Astrocyte of the cerebellum (primary cell): ENCODE data around the gene OGG1.

ENCODE experiments used
- DNase-seq: peaks from one replicate; pipeline ENCODE4 v3.0.0-alpha.2; 2011; ENCODE audit warnings: low read depth
- H3K4me3 ChIP-seq: 2 replicates; pipeline ENCODE4 v1.5.1; 2011; ENCODE audit warnings: mild to moderate bottlenecking, low read depth, low read length, moderate library complexity
- CTCF ChIP-seq: IDR thresholded peaks from 2 replicates; pipeline ENCODE4 v1.5.1; 2012; ENCODE audit warnings: low read length, low read depth, moderate library complexity, mild to moderate bottlenecking; ENCODE audit errors: missing control alignments
- in situ Hi-C: cut with HindIII; loops from 2 replicates; pipeline ENCODE4 v1.10.0; 2017; ENCODE audit warnings: low sequenced_read_pairs

The OGG1 gene

GRCh38 chr3:9732740-9733115, 17.0 kb upstream of the OGG1 start:
- TF ChIP-seq CTCF = no peak
- in situ Hi-C loops = no loop called here
- H3K4me3 ChIP-seq = peak overlapping the region; percentile 96
- DNase-seq = no peak

- no peak overlapping the region for H3K4me3 ChIP-seq
- no peak for DNase-seq
- no peak for TF ChIP-seq CTCF
- in situ Hi-C loops = no loop called here
Observed at GRCh38 chr3:9736831-9737230, 12.9 kb upstream of the OGG1 start.

- H3K4me3 ChIP-seq = no peak overlapping the region
- in situ Hi-C loops = no loop called here
- TF ChIP-seq CTCF = no peak
- DNase-seq = no peak
Observed at GRCh38 chr3:9739181-9739580, 10.6 kb upstream of the OGG1 start.

- no peak for DNase-seq
- in situ Hi-C loops = no loop called here
- no peak for TF ChIP-seq CTCF
- no peak overlapping the region for H3K4me3 ChIP-seq
Observed at GRCh38 chr3:9742560-9742959, 7.2 kb upstream of the OGG1 start.

- H3K4me3 ChIP-seq = no peak overlapping the region
- in situ Hi-C loops = no loop called here
- TF ChIP-seq CTCF = no peak
- DNase-seq = no peak
Observed at GRCh38 chr3:9743548-9743947, 6.2 kb upstream of the OGG1 start.

GRCh38 chr3:9744162-9744561, 5.6 kb upstream of the OGG1 start:
- no peak for TF ChIP-seq CTCF
- in situ Hi-C loops = no loop called here
- no peak overlapping the region for H3K4me3 ChIP-seq
- no peak for DNase-seq

GRCh38 chr3:9745521-9745920, 4.2 kb upstream of the OGG1 start:
- TF ChIP-seq CTCF = no peak
- in situ Hi-C loops = no loop called here
- H3K4me3 ChIP-seq = no peak overlapping the region
- no peak for DNase-seq
